CD14-positive monocyte (primary cell): ENCODE measurements around the gene ATP13A5. TPM values are rescaled to one million over a fixed set of nuclear protein-coding genes. Genes with fewer than 3 reads are reported as not detected.

ENCODE experiments used
- DNase-seq, 3 donors: peaks; one replicate each; pipeline ENCODE4 v3.0.0-alpha.2; 2011 to 2022
- H2AFZ ChIP-seq: 2 replicates; pipeline ENCODE4 v1.6.0; 2012; ENCODE audit warnings: mild to moderate bottlenecking, low read depth, low read length, inconsistent platforms; ENCODE audit not compliant: insufficient read depth, poor library complexity, severe bottlenecking
- H3K27ac ChIP-seq, 2 donors: 1 replicate in 1 of 2; 2 replicates in 1 of 2; pipeline ENCODE4 v1.5.1; 2012 to 2013; ENCODE audit warnings: low read length in 2 of 2, control low read depth in 1 of 2, inconsistent platforms in 1 of 2, low read depth in 1 of 2, mild to moderate bottlenecking in 1 of 2
- H3K27me3 ChIP-seq, 2 donors: one replicate each; pipeline versions ENCODE4 v1.6.0 to v1.6.1; 2011 to 2013; ENCODE audit warnings: low read length in 2 of 2; ENCODE audit not compliant: control insufficient read depth in 2 of 2, insufficient read depth in 2 of 2
- H3K36me3 ChIP-seq, 2 donors: replicated peaks in 1 of 2; 1 replicate in 1 of 2; 2 replicates in 1 of 2; pipeline versions ENCODE4 v1.5.1 to v1.6.1; 2012 to 2013; ENCODE audit warnings: low read length in 2 of 2, control low read depth in 1 of 2, inconsistent platforms in 1 of 2, mild to moderate bottlenecking in 1 of 2; ENCODE audit not compliant: insufficient read depth in 2 of 2, control insufficient read depth in 1 of 2
- H3K4me1 ChIP-seq, 2 donors: 1 replicate in 1 of 2; 2 replicates in 1 of 2; pipeline versions ENCODE4 v1.5.1 to v1.6.1; 2012 to 2013; ENCODE audit warnings: low read length in 2 of 2, control low read depth in 1 of 2, inconsistent platforms in 1 of 2, mild to moderate bottlenecking in 1 of 2, moderate library complexity in 1 of 2; ENCODE audit not compliant: insufficient read depth in 2 of 2, control insufficient read depth in 1 of 2
- H3K4me2 ChIP-seq: replicated peaks from 2 replicates; pipeline ENCODE3; 2012; ENCODE audit warnings: low read length, moderate library complexity, mild to moderate bottlenecking; ENCODE audit not compliant: poor library complexity, severe bottlenecking; ENCODE audit errors: extremely low read depth
- H3K4me3 ChIP-seq, 3 experiments: fragments of 200-600 bp in 1 of 3; sonication (generic) in 1 of 3; replicated peaks in 1 of 3; 1 replicate in 2 of 3; 2 replicates in 1 of 3; pipeline ENCODE4 v1.5.1; 2011 to 2013; ENCODE audit warnings: low read length in 3 of 3, mild to moderate bottlenecking in 3 of 3, control low read depth in 2 of 3, low read depth in 2 of 3, inconsistent platforms in 1 of 3, moderate library complexity in 1 of 3
- H3K79me2 ChIP-seq: 2 replicates; pipeline ENCODE4 v1.6.0; 2012; ENCODE audit warnings: mild to moderate bottlenecking, control low read depth, inconsistent platforms, low read length, moderate library complexity; ENCODE audit not compliant: insufficient read depth
- H3K9ac ChIP-seq: 2 replicates; pipeline ENCODE4 v1.6.0; 2017; ENCODE audit warnings: low read length, mild to moderate bottlenecking; ENCODE audit not compliant: insufficient read depth, poor library complexity, severe bottlenecking
- H3K9me3 ChIP-seq, 2 donors: replicated peaks in 1 of 2; 1 replicate in 1 of 2; 2 replicates in 1 of 2; pipeline versions ENCODE4 v1.5.1 to v1.6.1; 2012 to 2013; ENCODE audit warnings: low read length in 2 of 2, control low read depth in 1 of 2; ENCODE audit not compliant: control insufficient read depth in 1 of 2, insufficient read depth in 1 of 2
- H4K20me1 ChIP-seq: 2 replicates; pipeline ENCODE4 v1.6.0; 2012; ENCODE audit warnings: mild to moderate bottlenecking, low read length, control low read depth, moderate library complexity; ENCODE audit not compliant: insufficient read depth
- H3K27ac Mint-ChIP-seq, 7 donors: one replicate each; pipeline ENCODE4 v1.8.0; 2020; ENCODE audit warnings: mild to moderate bottlenecking in 7 of 7, mixed read lengths in 7 of 7, moderate library complexity in 6 of 7, inconsistent platforms in 2 of 7
- H3K27me3 Mint-ChIP-seq, 3 donors: one replicate each; pipeline ENCODE4 v1.8.0; 2021 to 2022; ENCODE audit warnings: low read depth in 3 of 3, mild to moderate bottlenecking in 3 of 3, mixed read lengths in 3 of 3, moderate library complexity in 3 of 3, inconsistent platforms in 1 of 3
- H3K36me3 Mint-ChIP-seq, 2 donors: one replicate each; pipeline ENCODE4 v1.8.0; 2020; ENCODE audit warnings: mixed read lengths in 2 of 2, inconsistent platforms in 1 of 2, mild to moderate bottlenecking in 1 of 2
- H3K4me1 Mint-ChIP-seq: one replicate; pipeline ENCODE4 v1.8.0; 2020; ENCODE audit warnings: mild to moderate bottlenecking, mixed read lengths
- H3K4me3 Mint-ChIP-seq, 2 donors: one replicate each; pipeline ENCODE4 v1.8.0; 2020; ENCODE audit warnings: mild to moderate bottlenecking in 2 of 2, mixed read lengths in 2 of 2, moderate library complexity in 1 of 2
- H3K9me3 Mint-ChIP-seq, 7 donors: one replicate each; pipeline ENCODE4 v1.8.0; 2020 to 2022; ENCODE audit warnings: mixed read lengths in 7 of 7, mild to moderate bottlenecking in 6 of 7, moderate library complexity in 6 of 7, inconsistent platforms in 2 of 7
- CTCF ChIP-seq: fragments of 200-600 bp; IDR thresholded peaks from one replicate; pipeline ENCODE4 v1.8.0; 2022; ENCODE audit warnings: antibody characterized with exemption, mild to moderate bottlenecking
- WGBS: methylation state at CpG from one replicate; pipeline ENCODE4 v1.1.5; 2013; ENCODE audit warnings: missing lambda C conversion rate; ENCODE audit not compliant: insufficient coverage; 5-methylcytosine and 5-hydroxymethylcytosine counted together
- intact Hi-C, 2 donors: fragments of 100-400 bp; cut with micrococcal nuclease; formaldehyde crosslinking; loops; one replicate each; pipeline versions ENCODE4 v1.15.0 to v1.15.1; 2023
- polyA plus RNA-seq, 3 donors: library from polyadenylated mRNA; depleted of rRNA in 1 of 3; unstranded in 2 of 3; stranded (reverse) in 1 of 3; fragments of 300-500 nt in 2 of 3; fragments of >200 nt in 1 of 3; fragmentation: Illumina TruSeq in 2 of 3; gene quantifications; 1 replicate in 2 of 3; 2 replicates in 1 of 3; pipeline ENCODE4 v1.2.3, GENCODE V29; 2012 to 2021

Gene ATP13A5
- polyA plus RNA-seq, 3 donors = not detected

DNA sequence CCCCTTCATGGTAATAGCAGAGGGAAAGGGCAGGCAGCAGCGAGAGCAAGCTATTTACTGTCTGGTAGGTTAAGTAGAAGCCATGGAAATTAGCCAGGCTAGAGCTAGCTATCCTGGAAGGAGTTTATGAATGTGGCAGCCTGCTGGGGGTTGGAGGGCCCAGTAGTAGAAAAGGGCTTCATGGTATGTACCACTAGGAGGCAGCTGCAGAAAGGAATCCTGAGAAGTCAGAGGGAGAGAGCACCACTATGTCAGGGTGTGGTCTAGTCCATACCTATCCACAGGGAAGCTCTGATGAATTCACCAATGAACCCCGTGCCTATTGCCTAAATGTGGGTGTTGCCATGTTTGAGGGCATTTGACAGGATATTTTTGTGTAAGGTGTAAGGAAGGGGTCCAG, 82.6 kb downstream of the ATP13A5 start:
- 100% methylated on average over 1 of the region's 2 CpGs for WGBS
- peaks cover 0 to 3% (median 2%) of the 10 kb centered on the region in 3 donors for H3K27me3 Mint-ChIP-seq
- Histone ChIP-seq H3K4me3 (no peak overlapping the region), H3K36me3 (no peaks in the 10 kb centered on the region), H3K27ac (no peak overlapping the region), H3K4me2 (no peak overlapping the region), H3K9me3 (peaks cover 7 to 14% of the 10 kb centered on the region in 2 donors), H3K27me3 (no peaks in the 10 kb centered on the region), H3K4me1 (no peaks in the 10 kb centered on the region), H2AFZ (no peak overlapping the region), H4K20me1 (no peaks in the 10 kb centered on the region), H3K79me2 (no peaks in the 10 kb centered on the region), H3K9ac (no peak overlapping the region)
- H3K4me1 Mint-ChIP-seq = no peaks in the 10 kb centered on the region
- H3K27ac Mint-ChIP-seq = no peak overlapping the region
- TF ChIP-seq CTCF = no peak
- intact Hi-C loops = no loop called here
- no peak overlapping the region for H3K4me3 Mint-ChIP-seq
- DNase-seq = no peak
- no peaks in the 10 kb centered on the region for H3K36me3 Mint-ChIP-seq
- peaks cover 4 to 17% (median 9%) of the 10 kb centered on the region in 7 donors for H3K9me3 Mint-ChIP-seq

DNA sequence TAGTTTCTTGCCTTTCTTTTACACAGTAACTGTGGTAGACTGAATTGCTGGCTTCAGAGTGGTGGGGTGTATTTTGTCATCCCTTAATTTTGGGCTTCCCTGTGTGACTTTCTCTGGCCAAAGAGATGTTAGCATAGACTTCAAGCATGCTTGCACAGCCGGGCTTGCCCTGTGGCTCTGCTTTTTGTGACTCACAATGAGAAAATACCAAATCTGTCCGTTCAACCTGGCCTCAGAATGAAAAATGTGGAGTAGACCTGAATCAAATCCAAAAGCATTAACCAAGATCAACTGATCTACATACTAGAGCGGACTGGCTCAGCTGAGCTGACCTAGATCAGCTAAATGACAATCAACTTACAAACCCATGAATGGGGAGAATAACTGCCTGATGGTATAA, 86.2 kb downstream of the ATP13A5 start:
- H3K27me3 Mint-ChIP-seq = peaks cover 0 to 3% (median 0%) of the 10 kb centered on the region in 3 donors
- H3K4me3 ChIP-seq = no peak overlapping the region
- H3K4me1 ChIP-seq = no peaks in the 10 kb centered on the region
- H3K27ac ChIP-seq = no peak overlapping the region
- H3K4me3 Mint-ChIP-seq = no peak overlapping the region
- 93% methylated on average over 2 of the region's 3 CpGs for WGBS
- H3K9me3 ChIP-seq = peaks cover 7 to 14% of the 10 kb centered on the region in 2 donors
- H3K9ac ChIP-seq = no peak overlapping the region
- H3K36me3 Mint-ChIP-seq = no peaks in the 10 kb centered on the region
- H3K4me1 Mint-ChIP-seq = no peaks in the 10 kb centered on the region
- H3K4me2 ChIP-seq = no peak overlapping the region
- H3K27me3 ChIP-seq = no peaks in the 10 kb centered on the region
- no peaks in the 10 kb centered on the region for H3K36me3 ChIP-seq
- no peak overlapping the region for H3K27ac Mint-ChIP-seq
- no peaks in the 10 kb centered on the region for H4K20me1 ChIP-seq
- DNase-seq = no peak
- H3K9me3 Mint-ChIP-seq = peaks cover 3 to 18% (median 11%) of the 10 kb centered on the region in 7 donors
- no peak overlapping the region for H2AFZ ChIP-seq
- intact Hi-C loops = no loop called here
- H3K79me2 ChIP-seq = no peaks in the 10 kb centered on the region
- no peak for TF ChIP-seq CTCF
